Measurements from ENCODE around the gene MPZL1. TPM values are rescaled to one million over a fixed set of nuclear protein-coding genes. Genes with fewer than 3 reads are reported as not detected.

The MPZL1 gene
- total and polyA plus RNA-seq, 4 donors: 11.3 to 26.1 (median 16.8) TPM

DNA sequence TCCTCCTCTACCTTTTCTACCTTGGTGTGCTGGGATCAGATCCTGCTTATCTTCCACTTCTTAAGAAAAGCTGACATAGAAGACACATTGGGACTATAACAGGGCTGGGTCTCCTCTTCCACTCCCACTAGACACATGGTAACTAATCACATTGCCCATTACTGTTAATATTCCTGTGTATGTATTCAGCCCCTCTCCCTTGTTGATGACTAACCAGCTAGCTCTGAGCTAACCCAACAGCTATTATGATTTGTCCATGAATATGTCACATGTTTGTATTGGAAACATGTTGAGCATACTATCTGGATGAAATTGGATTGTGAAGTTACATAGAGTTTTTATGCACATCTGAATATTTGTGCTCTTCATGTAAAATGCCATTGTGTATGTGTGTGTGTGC lies 52.9 kb downstream of the MPZL1 start:
- Histone ChIP-seq H3K4me3 (ENCODE audit: low read depth in 1 of 3, low read length in 3 of 3) (no peak overlapping the region), H3K27me3 (ENCODE audit: control insufficient read depth in 4 of 4, insufficient read depth in 4 of 4, low read length in 3 of 4) (no peaks in the 10 kb centered on the region), H3K9ac (ENCODE audit: low read depth in 1 of 2, low read length in 2 of 2) (no peak overlapping the region), H3K9me3 (ENCODE audit: control insufficient read depth in 4 of 4, low read length in 3 of 4) (no peaks in the 10 kb centered on the region), H3K36me3 (ENCODE audit: control insufficient read depth in 4 of 4, insufficient read depth in 3 of 4, low read depth in 1 of 4, low read length in 3 of 4) (peaks cover 2 to 12% (median 5%) of the 10 kb centered on the region in 4 donors), H3K27ac (ENCODE audit: low read depth in 1 of 2, low read length in 2 of 2) (no peak overlapping the region), H3K4me1 (ENCODE audit: control insufficient read depth in 4 of 4, insufficient read depth in 4 of 4, low read length in 3 of 4) (no peaks in the 10 kb centered on the region)
- no peak for DNase-seq (ENCODE audit: low spot score)
- TF ChIP-seq, protein P1, sequence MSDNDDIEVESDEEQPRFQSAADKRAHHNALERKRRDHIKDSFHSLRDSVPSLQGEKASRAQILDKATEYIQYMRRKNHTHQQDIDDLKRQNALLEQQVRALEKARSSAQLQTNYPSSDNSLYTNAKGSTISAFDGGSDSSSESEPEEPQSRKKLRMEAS (IDR thresholded peaks at IDR 0.05): no peak
- TF ChIP-seq FOXA2 (IDR thresholded peaks at IDR 0.05): no peak
- TF ChIP-seq RXRA (IDR thresholded peaks at IDR 0.05): no peak
- TF ChIP-seq, protein P2, sequence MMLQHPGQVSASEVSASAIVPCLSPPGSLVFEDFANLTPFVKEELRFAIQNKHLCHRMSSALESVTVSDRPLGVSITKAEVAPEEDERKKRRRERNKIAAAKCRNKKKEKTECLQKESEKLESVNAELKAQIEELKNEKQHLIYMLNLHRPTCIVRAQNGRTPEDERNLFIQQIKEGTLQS (IDR thresholded peaks at IDR 0.05): no peak
- TF ChIP-seq EGR1 (IDR thresholded peaks at IDR 0.05; ENCODE audit: low read depth in 2 of 2): no peak
- TF ChIP-seq, protein P3, sequence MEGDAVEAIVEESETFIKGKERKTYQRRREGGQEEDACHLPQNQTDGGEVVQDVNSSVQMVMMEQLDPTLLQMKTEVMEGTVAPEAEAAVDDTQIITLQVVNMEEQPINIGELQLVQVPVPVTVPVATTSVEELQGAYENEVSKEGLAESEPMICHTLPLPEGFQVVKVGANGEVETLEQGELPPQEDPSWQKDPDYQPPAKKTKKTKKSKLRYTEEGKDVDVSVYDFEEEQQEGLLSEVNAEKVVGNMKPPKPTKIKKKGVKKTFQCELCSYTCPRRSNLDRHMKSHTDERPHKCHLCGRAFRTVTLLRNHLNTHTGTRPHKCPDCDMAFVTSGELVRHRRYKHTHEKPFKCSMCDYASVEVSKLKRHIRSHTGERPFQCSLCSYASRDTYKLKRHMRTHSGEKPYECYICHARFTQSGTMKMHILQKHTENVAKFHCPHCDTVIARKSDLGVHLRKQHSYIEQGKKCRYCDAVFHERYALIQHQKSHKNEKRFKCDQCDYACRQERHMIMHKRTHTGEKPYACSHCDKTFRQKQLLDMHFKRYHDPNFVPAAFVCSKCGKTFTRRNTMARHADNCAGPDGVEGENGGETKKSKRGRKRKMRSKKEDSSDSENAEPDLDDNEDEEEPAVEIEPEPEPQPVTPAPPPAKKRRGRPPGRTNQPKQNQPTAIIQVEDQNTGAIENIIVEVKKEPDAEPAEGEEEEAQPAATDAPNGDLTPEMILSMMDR (IDR thresholded peaks at IDR 0.05; ENCODE audit: low read depth, low read length, missing input control): no peak
- TF ChIP-seq YY1 (IDR thresholded peaks at IDR 0.05): no peak
- TF ChIP-seq JUND (IDR thresholded peaks at IDR 0.05): no peak
- no peak for TF ChIP-seq GABPA (IDR thresholded peaks at IDR 0.05 in 1 of 2, conservative IDR thresholded peaks at IDR 0.05 in 1 of 2)
- TF ChIP-seq FOXA1 (IDR thresholded peaks at IDR 0.05): no peak
- TF ChIP-seq, protein P4, sequence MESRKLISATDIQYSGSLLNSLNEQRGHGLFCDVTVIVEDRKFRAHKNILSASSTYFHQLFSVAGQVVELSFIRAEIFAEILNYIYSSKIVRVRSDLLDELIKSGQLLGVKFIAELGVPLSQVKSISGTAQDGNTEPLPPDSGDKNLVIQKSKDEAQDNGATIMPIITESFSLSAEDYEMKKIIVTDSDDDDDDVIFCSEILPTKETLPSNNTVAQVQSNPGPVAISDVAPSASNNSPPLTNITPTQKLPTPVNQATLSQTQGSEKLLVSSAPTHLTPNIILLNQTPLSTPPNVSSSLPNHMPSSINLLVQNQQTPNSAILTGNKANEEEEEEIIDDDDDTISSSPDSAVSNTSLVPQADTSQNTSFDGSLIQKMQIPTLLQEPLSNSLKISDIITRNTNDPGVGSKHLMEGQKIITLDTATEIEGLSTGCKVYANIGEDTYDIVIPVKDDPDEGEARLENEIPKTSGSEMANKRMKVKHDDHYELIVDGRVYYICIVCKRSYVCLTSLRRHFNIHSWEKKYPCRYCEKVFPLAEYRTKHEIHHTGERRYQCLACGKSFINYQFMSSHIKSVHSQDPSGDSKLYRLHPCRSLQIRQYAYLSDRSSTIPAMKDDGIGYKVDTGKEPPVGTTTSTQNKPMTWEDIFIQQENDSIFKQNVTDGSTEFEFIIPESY (IDR thresholded peaks at IDR 0.05): no peak
- TF ChIP-seq NR2F2 (IDR thresholded peaks at IDR 0.05): no peak
- TF ChIP-seq SP1 (IDR thresholded peaks at IDR 0.05): no peak
- TF ChIP-seq RAD21 (IDR thresholded peaks at IDR 0.05): no peak

DNA sequence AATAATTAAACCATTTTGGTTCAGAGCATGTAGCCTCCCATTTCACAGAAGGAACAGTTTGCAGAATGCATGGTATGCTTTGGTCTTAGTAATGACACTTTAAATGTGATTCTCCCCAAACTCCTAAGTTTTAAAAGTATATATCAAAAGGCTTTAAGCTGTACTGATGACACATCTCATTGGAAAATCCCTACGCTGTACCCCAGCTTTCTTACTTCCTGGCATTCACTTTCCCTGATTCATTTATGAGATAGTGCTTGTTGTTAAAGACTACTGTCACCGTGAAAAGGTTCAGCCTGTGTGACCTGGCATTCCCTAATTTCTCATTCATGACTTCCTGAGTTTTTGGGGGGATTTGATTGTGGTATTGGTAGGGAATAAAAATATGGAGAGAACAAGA lies 53.4 kb downstream of the MPZL1 start:
- Histone ChIP-seq H3K4me3 (ENCODE audit: low read depth in 1 of 3, low read length in 3 of 3) (no peak overlapping the region), H3K9ac (ENCODE audit: low read depth in 1 of 2, low read length in 2 of 2) (no peak overlapping the region), H3K27me3 (ENCODE audit: control insufficient read depth in 4 of 4, insufficient read depth in 4 of 4, low read length in 3 of 4) (no peaks in the 10 kb centered on the region), H3K9me3 (ENCODE audit: control insufficient read depth in 4 of 4, low read length in 3 of 4) (no peaks in the 10 kb centered on the region), H3K27ac (ENCODE audit: low read depth in 1 of 2, low read length in 2 of 2) (no peak overlapping the region), H3K36me3 (ENCODE audit: control insufficient read depth in 4 of 4, insufficient read depth in 3 of 4, low read depth in 1 of 4, low read length in 3 of 4) (peaks cover 2 to 12% (median 5%) of the 10 kb centered on the region in 4 donors), H3K4me1 (ENCODE audit: control insufficient read depth in 4 of 4, insufficient read depth in 4 of 4, low read length in 3 of 4) (no peaks in the 10 kb centered on the region)
- 84% methylated on average over 2 of the region's 2 CpGs for WGBS
- no peak for DNase-seq (ENCODE audit: low spot score)
- TF ChIP-seq, protein P1 (IDR thresholded peaks at IDR 0.05): no peak
- no peak for TF ChIP-seq NR2F2 (IDR thresholded peaks at IDR 0.05)
- no peak for TF ChIP-seq EGR1 (IDR thresholded peaks at IDR 0.05; ENCODE audit: low read depth in 2 of 2)
- TF ChIP-seq, protein P5, sequence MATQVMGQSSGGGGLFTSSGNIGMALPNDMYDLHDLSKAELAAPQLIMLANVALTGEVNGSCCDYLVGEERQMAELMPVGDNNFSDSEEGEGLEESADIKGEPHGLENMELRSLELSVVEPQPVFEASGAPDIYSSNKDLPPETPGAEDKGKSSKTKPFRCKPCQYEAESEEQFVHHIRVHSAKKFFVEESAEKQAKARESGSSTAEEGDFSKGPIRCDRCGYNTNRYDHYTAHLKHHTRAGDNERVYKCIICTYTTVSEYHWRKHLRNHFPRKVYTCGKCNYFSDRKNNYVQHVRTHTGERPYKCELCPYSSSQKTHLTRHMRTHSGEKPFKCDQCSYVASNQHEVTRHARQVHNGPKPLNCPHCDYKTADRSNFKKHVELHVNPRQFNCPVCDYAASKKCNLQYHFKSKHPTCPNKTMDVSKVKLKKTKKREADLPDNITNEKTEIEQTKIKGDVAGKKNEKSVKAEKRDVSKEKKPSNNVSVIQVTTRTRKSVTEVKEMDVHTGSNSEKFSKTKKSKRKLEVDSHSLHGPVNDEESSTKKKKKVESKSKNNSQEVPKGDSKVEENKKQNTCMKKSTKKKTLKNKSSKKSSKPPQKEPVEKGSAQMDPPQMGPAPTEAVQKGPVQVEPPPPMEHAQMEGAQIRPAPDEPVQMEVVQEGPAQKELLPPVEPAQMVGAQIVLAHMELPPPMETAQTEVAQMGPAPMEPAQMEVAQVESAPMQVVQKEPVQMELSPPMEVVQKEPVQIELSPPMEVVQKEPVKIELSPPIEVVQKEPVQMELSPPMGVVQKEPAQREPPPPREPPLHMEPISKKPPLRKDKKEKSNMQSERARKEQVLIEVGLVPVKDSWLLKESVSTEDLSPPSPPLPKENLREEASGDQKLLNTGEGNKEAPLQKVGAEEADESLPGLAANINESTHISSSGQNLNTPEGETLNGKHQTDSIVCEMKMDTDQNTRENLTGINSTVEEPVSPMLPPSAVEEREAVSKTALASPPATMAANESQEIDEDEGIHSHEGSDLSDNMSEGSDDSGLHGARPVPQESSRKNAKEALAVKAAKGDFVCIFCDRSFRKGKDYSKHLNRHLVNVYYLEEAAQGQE (IDR thresholded peaks at IDR 0.05): no peak
- TF ChIP-seq FOXA1 (IDR thresholded peaks at IDR 0.05): no peak
- no peak for TF ChIP-seq FOXA2 (IDR thresholded peaks at IDR 0.05)
- no peak for TF ChIP-seq TAF1 (conservative IDR thresholded peaks at IDR 0.05)
- TF ChIP-seq HNF4A (conservative IDR thresholded peaks at IDR 0.05): no peak
- TF ChIP-seq, protein P4 (IDR thresholded peaks at IDR 0.05): no peak
- TF ChIP-seq, protein P3 (IDR thresholded peaks at IDR 0.05; ENCODE audit: low read depth, low read length, missing input control): no peak

Data from liver (tissue), 9 donors.